ENCODE results near the gene POPDC3.
"Not testable (repeated sequence)": the region's sequence is repeated elsewhere in the genome, so short reads cannot be mapped to it uniquely, and the experiment has no call there.

The POPDC3 gene

DNA sequence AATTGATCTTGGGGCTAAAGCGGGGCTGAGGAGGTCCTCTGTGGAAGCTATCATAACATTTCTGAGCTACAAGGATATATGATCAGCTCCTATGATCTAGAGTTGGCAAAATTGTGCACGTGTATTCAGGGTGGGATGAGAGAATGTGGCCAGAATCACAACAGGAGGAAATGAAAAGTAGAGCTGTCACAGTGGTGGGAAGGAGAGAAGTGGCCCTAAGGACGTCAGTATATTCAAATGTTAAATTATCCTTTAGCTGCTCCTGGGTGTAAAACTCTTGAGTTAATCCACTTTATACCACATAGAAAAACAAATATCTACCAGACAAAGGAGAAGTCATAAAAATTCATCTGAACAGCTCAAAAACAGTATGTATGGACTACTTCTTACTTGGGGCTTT, 14.8 kb upstream of the POPDC3 start:
- ATAC-seq, result no peak

DNA sequence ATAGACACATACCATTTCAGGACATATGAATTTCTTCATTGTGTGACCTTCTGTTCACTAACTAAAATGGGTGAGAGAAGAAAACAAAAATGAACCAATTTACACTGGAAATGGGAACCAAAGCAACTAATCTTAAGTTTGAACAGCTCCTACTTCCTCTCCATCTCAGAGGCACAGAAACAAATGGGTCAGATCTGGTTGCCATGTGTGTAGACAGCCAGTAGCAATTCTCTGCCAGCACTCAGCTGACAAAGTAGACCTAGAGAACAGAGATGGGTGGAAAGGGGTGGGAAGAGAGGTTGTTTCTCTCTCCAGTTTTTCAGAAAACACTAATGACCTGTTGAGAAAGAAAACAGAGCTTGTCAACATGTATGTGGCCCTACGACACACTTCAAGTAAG, 14.3 kb upstream of the POPDC3 start:
- no peak for DNase-seq
- no peak for ATAC-seq

More for the DNA sequence above, 14.8 kb upstream of the POPDC3 start:
- no peak for DNase-seq

- ATAC-seq, result no peak
- no peak for DNase-seq
Observed at GRCh38 chr6:105193647-105194046, 13.8 kb upstream of the POPDC3 start.

- DNase-seq, result no peak
- no peak for ATAC-seq
Observed at GRCh38 chr6:105192707-105193465, 13.1 kb upstream of the POPDC3 start.

DNA sequence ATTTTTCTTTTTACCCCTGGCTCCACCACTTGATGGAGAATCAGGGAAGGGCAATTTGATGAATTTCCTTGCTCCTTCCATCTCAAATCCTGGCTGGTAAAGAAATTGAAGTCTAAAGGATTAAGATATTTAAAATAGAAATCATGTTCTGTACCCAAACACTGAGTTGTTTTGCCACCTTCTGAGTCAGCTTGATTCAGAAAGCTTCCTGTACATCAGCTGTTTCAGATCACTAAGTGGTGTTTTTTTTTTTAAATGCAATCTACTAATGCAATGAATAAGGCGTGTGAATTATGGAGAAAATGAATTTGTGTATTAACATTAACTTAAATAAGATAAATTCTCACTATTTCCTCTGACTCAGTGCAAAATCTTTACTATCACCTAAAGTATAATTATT, 11.5 kb upstream of the POPDC3 start:
- ATAC-seq, result no peak
- DNase-seq, result no peak

DNA sequence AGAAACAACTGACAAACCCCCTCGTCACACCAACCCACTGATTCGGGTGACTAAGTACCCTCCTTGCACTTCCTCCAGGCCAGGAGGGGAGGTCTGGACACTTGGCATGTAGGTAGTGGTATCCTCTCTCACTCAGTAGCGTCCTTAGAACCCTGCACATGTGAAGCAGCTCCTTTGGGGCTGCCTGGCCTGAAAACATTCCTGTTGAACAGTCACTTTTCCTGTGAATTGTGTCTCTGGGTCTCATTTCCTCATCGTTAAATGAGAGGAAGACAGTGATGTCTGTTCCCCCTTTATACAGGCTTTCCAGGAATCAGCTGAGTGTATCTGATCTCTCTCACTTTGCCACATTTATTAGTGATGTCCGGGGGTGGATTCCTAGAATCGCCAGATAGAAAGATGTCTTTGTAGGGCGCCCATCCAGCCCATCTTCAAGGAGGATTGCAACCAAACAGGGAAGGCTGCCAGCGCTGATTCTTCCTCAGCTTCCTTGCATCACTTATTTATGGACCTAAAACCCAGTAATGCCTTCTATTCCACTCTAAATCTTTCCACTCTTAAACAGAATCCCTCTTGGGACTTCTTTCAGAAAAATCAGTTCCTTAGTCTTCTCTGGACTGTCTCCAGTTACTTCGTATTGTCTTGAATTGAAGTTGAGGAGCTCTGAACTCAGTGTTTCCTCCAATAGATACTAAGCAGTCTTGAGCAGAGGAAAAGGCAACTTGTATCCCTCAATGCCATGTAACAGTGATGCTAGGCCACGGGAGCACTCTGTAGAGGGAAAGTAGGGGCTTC, 9.4 kb upstream of the POPDC3 start:
- ATAC-seq (no peak), DNase-seq (no peak)

DNA sequence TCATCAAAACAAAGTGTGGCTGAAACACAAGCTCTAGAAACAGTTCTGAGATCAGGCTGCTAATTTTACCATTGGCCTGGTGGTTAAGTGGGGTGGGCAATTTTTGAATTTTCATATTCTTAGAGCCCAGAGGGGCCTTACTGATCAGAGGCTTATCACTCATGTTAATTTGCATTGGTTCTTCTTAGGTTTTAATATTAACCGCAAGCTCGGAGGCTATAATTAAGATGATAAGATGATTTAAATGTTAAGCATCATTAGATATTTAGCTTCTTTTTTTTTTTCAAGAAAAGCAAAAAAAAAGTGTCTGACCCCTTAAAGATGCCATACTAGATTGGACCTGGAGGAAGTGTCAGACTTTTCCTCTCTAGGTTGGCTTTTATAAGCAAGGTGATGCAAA, 8.4 kb upstream of the POPDC3 start:
- ATAC-seq, result no peak
- DNase-seq, result no peak

GRCh38 chr6:105186576-105186975, 6.8 kb upstream of the POPDC3 start:
- no peak for ATAC-seq
- DNase-seq, result no peak

DNA sequence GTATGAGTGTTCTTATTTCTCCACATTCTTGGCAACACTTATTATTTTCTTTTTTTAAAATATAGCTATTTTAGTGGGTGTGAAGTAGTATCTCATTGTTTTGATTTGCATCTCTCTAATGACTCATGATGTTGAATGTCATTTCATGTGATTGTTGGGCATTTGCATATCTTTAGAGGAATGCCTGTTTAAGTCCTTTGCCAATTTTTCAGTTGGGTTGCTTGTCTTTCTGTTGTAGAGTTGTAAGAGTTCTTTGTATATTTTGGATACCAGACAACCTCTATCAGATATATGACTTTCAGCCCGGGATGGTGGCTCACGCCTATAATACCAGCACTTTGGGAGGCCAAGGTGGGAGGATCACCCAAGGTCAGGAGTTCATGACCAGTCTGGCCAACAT, 5.1 kb upstream of the POPDC3 start:
- DNase-seq (no peak), ATAC-seq (no peak)

- DNase-seq (no peak), ATAC-seq (no peak)
Observed at GRCh38 chr6:105181981-105182515, 2.2 kb upstream of the POPDC3 start.

DNA sequence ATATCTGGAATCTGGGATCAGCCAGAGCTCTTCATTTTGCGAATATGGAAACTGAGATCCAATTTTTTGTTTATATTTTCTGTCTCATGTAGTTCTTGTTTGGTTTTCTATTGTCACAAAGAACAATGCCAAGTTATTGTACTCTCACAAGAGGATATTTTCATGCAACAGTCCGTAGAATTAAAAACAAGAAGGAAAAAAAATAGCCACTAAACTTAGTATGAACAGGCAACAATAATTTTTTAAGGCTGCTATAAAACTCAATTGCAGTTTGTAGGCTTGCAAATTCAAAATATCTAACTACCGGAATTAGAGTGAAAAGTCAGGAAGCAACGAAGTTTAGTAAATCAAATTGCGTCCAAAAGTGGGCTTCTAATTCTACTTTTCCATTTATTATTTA, 1.2 kb downstream of the POPDC3 start:
- no peak for DNase-seq
- ATAC-seq, result no peak

DNA sequence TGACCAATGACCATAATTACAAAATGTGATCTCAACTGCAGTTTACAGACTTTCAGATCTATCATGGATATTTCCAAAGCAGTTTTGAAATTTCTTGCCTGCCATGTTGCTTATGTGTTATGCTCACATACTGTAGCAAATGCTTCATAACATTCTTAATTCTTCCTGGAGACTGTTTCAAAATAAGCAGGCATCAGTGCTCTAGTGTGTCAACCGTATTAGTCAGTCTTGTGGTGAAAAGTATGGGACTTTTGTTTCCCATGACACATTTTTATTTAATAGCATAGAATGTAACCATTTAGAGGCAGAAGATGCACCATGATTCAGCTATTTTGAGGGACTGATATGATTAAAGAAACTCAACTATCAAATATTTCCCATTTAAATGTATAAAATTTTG, 1.7 kb downstream of the POPDC3 start:
- no peak for DNase-seq
- no peak for ATAC-seq

DNA sequence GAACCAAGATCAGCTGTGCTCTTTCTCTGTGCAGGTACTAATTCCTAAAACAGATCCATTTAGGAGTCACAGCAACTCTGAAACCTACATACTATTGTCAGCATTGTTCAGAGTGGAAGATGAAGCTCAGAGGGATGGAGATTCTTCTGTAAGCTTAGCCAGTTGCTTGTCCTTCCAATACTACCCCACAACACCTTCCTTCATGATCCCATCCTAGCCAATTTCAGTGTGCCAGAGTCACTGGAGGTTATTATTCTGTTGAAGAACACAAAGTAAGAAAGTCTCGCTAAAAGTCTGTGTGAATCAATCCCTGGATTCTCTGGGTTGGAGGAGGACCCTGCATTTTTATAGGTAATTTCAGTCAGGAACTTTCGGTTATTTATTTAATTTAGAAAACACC, 2.3 kb downstream of the POPDC3 start:
- no peak for ATAC-seq
- no peak for DNase-seq

- no peak for ATAC-seq
Observed at GRCh38 chr6:105174512-105174911, 5.3 kb downstream of the POPDC3 start.

DNA sequence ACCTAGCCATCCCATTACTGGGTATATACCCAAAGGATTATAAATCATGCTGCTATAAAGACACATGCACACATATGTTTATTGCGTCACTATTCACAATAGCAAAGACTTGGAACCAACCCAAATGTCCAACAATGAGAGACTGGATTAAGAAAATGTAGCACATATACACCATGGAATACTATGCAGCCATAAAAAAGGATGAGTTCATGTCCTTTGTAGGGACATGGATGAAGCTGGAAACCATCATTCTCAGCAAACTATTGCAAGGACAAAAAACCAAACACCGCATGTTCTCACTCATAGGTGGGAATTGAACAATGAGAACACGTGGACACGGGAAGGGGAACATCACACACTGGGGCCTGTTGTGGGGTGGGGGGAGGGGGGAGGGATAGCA, 7.3 kb downstream of the POPDC3 start:
- not testable (repeated sequence) for DNase-seq, ATAC-seq

More at GRCh38 chr6:105174512-105174911, 5.3 kb downstream of the POPDC3 start:
- no peak for DNase-seq

- ATAC-seq (no peak), DNase-seq (no peak)
Observed at GRCh38 chr6:105170059-105170458, 9.8 kb downstream of the POPDC3 start.

DNA sequence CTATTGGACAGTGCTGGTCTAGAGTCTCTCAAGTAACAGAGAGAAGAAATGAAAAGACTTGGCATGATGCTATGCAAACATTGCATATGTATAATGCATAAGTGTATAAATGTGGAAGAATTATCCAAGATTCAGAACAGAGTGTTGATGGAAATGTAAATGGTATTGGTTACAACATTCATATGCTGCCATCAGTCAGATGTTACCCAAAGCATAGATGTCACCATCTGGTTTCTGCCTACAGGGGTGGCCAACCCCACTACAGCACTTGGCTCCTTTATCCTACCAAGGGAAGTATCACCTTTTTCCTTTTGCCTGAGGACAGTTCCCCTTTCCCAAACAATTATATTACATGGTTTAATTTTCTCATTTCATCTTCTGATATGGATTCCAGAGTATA, 11.9 kb downstream of the POPDC3 start:
- ATAC-seq (no peak), DNase-seq (no peak)

DNA sequence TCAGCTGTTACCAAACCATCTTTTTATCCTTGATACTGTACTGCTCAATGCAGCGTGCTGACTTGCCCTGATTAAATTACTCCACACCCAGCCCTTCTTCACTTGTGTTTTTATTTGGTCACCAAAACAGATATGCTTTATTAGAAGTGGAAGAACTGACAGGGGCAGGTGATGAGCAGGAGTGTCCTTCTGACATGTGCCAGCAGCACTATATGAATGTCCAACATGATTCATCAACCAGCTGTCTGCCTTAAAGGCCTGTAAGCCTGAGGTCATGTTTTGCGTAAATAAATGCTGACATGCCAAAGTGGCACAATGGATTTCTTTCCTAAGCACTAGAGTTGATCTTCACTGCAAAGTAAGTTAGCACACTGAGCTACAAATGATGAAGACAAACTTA, 15.4 kb downstream of the POPDC3 start:
- DNase-seq, result no peak
- no peak for ATAC-seq

DNA sequence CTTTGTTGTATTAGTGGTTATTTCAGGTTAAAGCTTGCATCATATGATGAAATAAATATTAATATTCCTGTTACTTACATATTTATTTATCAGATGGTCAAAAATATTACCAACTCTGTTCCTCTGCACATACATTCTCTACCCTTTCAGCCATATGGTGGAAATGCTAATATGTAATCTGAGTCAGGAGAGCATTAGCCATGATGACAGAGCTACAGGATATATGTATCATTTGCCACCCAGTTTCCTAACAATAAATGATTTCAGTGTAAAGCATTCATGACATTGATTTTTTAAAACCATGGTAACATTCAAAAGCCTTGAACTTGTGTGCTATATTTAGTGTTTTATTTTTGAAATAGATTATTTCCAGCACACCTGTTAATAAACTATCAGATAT, 16.6 kb downstream of the POPDC3 start:
- DNase-seq (no peak), ATAC-seq (no peak)

- ATAC-seq (no peak), DNase-seq (no peak)
Observed at GRCh38 chr6:105162377-105162776, 17.4 kb downstream of the POPDC3 start.

- ATAC-seq, result no peak
- DNase-seq, result no peak
Observed at GRCh38 chr6:105161421-105161820, 18.4 kb downstream of the POPDC3 start.

- no peak for ATAC-seq
- no peak for DNase-seq
Observed at GRCh38 chr6:105153676-105154075, 26.1 kb downstream of the POPDC3 start.

DNA sequence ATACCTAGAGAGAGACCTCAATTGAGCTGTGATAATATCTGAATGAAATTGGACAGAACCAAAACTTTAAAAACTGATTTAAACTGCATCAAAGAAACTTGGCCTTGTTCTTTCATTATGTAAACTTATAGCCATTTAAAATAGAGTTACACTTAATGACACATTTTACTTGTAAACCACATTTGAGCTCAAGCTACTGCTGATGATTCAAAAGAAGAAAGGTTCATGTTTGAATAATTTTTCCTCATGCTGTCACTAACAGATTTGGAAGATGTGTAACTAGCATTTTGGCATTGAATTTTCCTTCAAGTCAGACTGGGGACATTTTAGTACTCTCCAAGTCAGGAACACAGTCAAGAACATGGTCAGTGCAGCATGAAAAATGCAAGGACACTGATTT, 26.9 kb downstream of the POPDC3 start:
- ATAC-seq (no peak), DNase-seq (no peak)

GRCh38 chr6:105151644-105152043, 28.2 kb downstream of the POPDC3 start:
- no peak for DNase-seq
- ATAC-seq, result no peak
